Activated naive CD4-positive, alpha-beta T cell treated with anti-CD3 and anti-CD28 coated beads, Interleukin-2, amount 50 U/mL, for 24 hours (primary cell): Measurements from ENCODE around the gene ARL5B.
"Not testable (repeated sequence)": the region's sequence is repeated elsewhere in the genome, so short reads cannot be mapped to it uniquely, and the experiment has no call there.

ENCODE experiments used
- H3K27ac Mint-ChIP-seq: one replicate; pipeline ENCODE4 v1.8.0; 2021; ENCODE audit warnings: mild to moderate bottlenecking, mixed read lengths
- H3K27me3 Mint-ChIP-seq: one replicate; pipeline ENCODE4 v1.8.0; 2021; ENCODE audit warnings: mixed read lengths
- H3K36me3 Mint-ChIP-seq: one replicate; pipeline ENCODE4 v1.8.0; 2021; ENCODE audit warnings: mixed read lengths
- H3K4me1 Mint-ChIP-seq: one replicate; pipeline ENCODE4 v1.8.0; 2021; ENCODE audit warnings: mixed read lengths
- H3K4me3 Mint-ChIP-seq: one replicate; pipeline ENCODE4 v1.8.0; 2021; ENCODE audit warnings: mild to moderate bottlenecking, mixed read lengths
- H3K9me3 Mint-ChIP-seq: one replicate; pipeline ENCODE4 v1.8.0; 2021; ENCODE audit warnings: mixed read lengths

Gene ARL5B, protein sequence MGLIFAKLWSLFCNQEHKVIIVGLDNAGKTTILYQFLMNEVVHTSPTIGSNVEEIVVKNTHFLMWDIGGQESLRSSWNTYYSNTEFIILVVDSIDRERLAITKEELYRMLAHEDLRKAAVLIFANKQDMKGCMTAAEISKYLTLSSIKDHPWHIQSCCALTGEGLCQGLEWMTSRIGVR

DNA sequence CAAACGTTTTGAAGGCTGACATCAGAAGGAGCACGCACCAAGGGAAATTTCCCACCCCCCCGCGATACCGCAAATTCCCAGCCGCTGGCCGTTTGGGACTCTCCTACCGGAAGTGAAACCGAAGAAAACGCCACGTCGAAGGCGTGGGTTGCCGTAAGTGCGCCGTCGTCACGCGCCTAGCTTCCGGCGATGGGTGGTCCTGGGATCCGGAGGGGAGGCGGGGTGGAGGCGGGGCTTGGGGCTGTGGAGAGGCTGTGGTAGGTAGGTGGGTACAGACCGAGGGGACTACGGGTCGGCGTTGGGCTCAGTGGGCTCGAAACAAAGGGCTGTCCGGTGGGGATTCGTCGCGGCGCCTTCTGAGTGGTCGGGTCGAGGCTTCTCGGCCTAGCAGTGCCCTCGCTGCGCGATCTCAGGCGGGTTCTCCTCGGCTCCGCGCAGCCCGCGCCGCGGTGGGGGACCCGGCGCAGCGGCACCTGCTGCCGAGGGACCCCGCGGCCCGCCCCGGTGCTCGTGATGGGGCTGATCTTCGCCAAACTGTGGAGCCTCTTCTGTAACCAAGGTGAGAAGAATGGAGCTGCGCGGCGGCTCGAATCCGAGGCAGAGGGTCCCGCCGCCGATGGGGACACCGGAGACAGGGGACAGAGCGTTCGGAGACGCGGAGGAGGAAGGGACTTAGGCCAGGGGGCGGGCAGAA is at the start of gene ARL5B:
Gene ARL5B, plus strand, starts transcription at position 307 of the 694 bp plus-strand sequence. Its CDS starts 207 bp downstream, at position 514.
- H3K9me3 Mint-ChIP-seq, result no peaks in the 10 kb centered on the region
- peaks cover 52% of the 10 kb centered on the region for H3K4me1 Mint-ChIP-seq
- no peaks in the 10 kb centered on the region for H3K27me3 Mint-ChIP-seq
- peaks cover 2% of the 10 kb centered on the region for H3K36me3 Mint-ChIP-seq
- peak within 1 kb of the TSS; percentile 98 for H3K27ac Mint-ChIP-seq
- H3K4me3 Mint-ChIP-seq, result peak within 1 kb of the TSS; percentile 98

- no peaks in the 10 kb centered on the region for H3K27me3 Mint-ChIP-seq
- H3K27ac Mint-ChIP-seq, result no peak overlapping the region
- H3K4me3 Mint-ChIP-seq, result no peak overlapping the region
- H3K9me3 Mint-ChIP-seq, result no peaks in the 10 kb centered on the region
- peaks cover 26% of the 10 kb centered on the region for H3K36me3 Mint-ChIP-seq
- peaks cover 4% of the 10 kb centered on the region for H3K4me1 Mint-ChIP-seq
Observed at GRCh38 chr10:18610517-18610916, 48.7 kb upstream of the ARL5B start.

DNA sequence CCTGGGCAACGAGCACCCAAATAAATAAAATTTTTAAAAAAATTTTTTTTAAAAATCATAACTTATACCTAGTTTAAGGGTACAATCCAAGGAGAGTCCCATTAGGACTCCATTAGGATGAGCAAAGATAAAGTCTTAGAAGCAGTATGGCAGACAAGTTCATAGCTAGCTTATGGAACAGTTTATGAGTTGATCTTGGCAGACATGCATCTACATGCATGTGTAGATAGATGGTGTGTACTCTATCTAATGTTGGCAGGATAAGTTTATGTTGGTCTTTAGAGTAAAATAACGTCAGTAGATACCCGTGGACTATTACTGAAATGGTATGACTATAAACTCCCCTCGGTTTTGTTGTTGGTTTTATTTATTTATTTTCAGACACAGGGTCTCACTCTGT is 48.1 kb upstream of the ARL5B start:
- Mint-ChIP-seq H3K27me3 (no peaks in the 10 kb centered on the region), H3K4me3 (no peak overlapping the region), H3K9me3 (no peaks in the 10 kb centered on the region), H3K4me1 (peaks cover 4% of the 10 kb centered on the region), H3K27ac (no peak overlapping the region), H3K36me3 (peaks cover 22% of the 10 kb centered on the region)

DNA sequence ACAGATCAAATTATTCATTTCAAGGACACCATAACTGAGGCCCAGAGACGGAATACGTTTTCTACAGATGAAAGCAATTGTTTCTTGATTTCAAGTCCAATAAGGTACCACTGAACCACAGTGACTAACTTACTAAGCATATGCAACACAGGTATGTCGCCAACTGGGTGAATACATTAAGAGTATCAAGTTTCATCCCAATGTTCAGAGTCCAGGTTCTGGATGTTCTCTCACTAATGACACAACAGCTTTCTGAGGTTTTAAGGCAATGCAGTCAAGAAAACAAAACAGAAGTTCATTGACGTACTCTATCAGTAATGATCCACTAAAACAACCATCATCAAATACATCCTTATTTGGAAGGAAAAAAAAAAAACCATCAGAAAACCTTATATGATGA is 43.6 kb upstream of the ARL5B start:
- Mint-ChIP-seq H3K27me3 (no peaks in the 10 kb centered on the region), H3K4me3 (no peak overlapping the region), H3K36me3 (peaks cover 16% of the 10 kb centered on the region)

DNA sequence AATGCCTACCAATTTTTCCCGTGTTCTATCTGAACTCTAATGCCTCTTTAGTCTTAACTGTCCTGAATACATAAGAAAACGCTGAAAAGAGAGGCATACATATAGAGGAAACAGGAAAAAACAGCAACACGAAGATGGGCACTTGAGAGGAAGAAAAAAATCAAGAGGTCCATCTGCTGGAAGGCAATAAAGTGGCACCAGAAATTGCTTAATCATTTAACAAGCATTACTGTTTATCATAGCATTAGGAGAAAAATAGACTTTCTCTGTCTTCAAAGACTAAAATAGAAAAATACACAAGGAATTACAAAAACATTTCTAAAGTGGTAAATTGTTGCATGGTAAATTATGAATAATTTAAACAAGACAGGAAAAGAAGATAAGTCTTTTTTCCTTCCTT is 42.9 kb upstream of the ARL5B start:
- H3K4me1 Mint-ChIP-seq, result no peaks in the 10 kb centered on the region
- no peaks in the 10 kb centered on the region for H3K9me3 Mint-ChIP-seq
- no peaks in the 10 kb centered on the region for H3K27me3 Mint-ChIP-seq
- H3K4me3 Mint-ChIP-seq, result no peak overlapping the region
- H3K36me3 Mint-ChIP-seq, result peaks cover 18% of the 10 kb centered on the region
- H3K27ac Mint-ChIP-seq, result no peak overlapping the region

More for the DNA sequence above, 43.6 kb upstream of the ARL5B start:
- Mint-ChIP-seq H3K9me3 (no peaks in the 10 kb centered on the region), H3K4me1 (no peaks in the 10 kb centered on the region), H3K27ac (no peak overlapping the region)

DNA sequence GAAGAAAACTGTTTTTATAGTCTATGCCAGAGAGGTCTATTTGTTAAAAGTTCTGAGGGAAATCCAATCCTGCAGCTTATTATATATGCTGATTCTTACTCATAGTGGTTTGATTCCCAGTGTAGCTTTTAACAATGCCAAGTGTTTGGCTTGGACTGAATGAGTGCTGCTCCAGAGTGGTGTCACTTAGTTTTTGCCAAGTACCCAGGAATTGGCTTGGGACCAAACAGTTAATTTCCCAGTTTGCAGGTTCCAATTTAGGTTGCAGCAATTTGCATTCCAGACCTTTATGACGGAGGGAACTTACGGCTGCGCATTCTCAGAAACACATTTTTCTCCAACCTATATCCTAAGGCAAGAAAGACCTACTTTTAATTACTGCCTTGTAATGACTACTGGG is 40.2 kb upstream of the ARL5B start:
- no peaks in the 10 kb centered on the region for H3K9me3 Mint-ChIP-seq
- peaks cover 18% of the 10 kb centered on the region for H3K36me3 Mint-ChIP-seq
- no peak overlapping the region for H3K4me3 Mint-ChIP-seq
- no peaks in the 10 kb centered on the region for H3K27me3 Mint-ChIP-seq
- H3K27ac Mint-ChIP-seq, result no peak overlapping the region
- H3K4me1 Mint-ChIP-seq, result no peaks in the 10 kb centered on the region

- no peak overlapping the region for H3K4me3 Mint-ChIP-seq
- no peaks in the 10 kb centered on the region for H3K4me1 Mint-ChIP-seq
- no peaks in the 10 kb centered on the region for H3K27me3 Mint-ChIP-seq
- no peak overlapping the region for H3K27ac Mint-ChIP-seq
- H3K9me3 Mint-ChIP-seq, result no peaks in the 10 kb centered on the region
- peaks cover 14% of the 10 kb centered on the region for H3K36me3 Mint-ChIP-seq
Observed at GRCh38 chr10:18620856-18621255, 38.4 kb upstream of the ARL5B start.

GRCh38 chr10:18623671-18624070 is 35.6 kb upstream of the ARL5B start:
- H3K27me3 Mint-ChIP-seq, H3K27ac Mint-ChIP-seq, H3K4me3 Mint-ChIP-seq, H3K9me3 Mint-ChIP-seq: not testable (repeated sequence)
- peaks cover 14% of the 10 kb centered on the region for H3K36me3 Mint-ChIP-seq
- peaks cover 23% of the 10 kb centered on the region for H3K4me1 Mint-ChIP-seq

GRCh38 chr10:18625886-18626285 is 33.3 kb upstream of the ARL5B start:
- no peaks in the 10 kb centered on the region for H3K27me3 Mint-ChIP-seq
- no peaks in the 10 kb centered on the region for H3K9me3 Mint-ChIP-seq
- peaks cover 11% of the 10 kb centered on the region for H3K36me3 Mint-ChIP-seq
- no peak overlapping the region for H3K27ac Mint-ChIP-seq
- peak overlapping the region; percentile 88 for H3K4me3 Mint-ChIP-seq
- H3K4me1 Mint-ChIP-seq, result peaks cover 23% of the 10 kb centered on the region

GRCh38 chr10:18627452-18628018 is 31.7 kb upstream of the ARL5B start:
- peak overlapping the region; percentile 88 for H3K4me3 Mint-ChIP-seq
- H3K36me3 Mint-ChIP-seq, H3K9me3 Mint-ChIP-seq, H3K27me3 Mint-ChIP-seq: not testable (repeated sequence)
- peaks cover 23% of the 10 kb centered on the region for H3K4me1 Mint-ChIP-seq
- peak overlapping the region; percentile 90 for H3K27ac Mint-ChIP-seq

DNA sequence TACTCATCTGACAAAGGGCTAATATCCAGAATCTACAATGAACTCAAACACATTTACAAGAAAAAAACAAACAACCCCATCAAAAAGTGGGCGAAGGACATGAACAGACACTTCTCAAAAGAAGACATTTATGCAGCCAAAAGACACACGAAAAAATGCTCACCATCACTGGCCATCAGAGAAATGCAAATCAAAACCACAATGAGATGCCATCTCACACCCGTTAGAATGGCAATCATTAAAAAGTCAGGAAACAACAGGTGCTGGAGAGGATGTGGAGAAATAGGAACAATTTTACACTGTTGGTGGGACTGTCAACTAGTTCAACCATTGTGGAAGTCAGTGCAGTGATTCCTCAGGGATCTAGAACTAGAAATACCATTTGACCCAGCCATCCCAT is 26.7 kb upstream of the ARL5B start:
- not testable (repeated sequence) for H3K27me3 Mint-ChIP-seq, H3K36me3 Mint-ChIP-seq, H3K9me3 Mint-ChIP-seq, H3K4me3 Mint-ChIP-seq, H3K27ac Mint-ChIP-seq
- H3K4me1 Mint-ChIP-seq, result peaks cover 15% of the 10 kb centered on the region

DNA sequence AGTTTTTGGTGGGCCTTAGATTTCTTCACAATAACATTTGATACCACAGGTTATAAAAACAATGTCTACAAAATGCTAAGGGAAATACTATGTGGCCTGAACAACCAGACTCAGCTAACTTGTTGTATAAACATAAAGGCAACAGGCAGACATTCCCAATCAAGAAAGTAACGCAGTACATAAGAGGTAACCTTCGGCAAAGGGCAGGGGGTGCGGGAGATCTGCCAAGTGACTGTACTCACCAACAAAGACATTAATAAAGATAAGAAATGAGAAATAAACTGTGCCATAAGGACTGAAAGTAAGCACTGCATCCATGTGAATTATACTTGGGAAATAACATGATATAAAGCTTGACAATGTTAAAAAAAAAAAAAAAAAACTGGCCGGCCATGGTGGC is 23.2 kb upstream of the ARL5B start:
- Mint-ChIP-seq H3K27me3 (no peaks in the 10 kb centered on the region), H3K36me3 (peaks cover 6% of the 10 kb centered on the region), H3K9me3 (no peaks in the 10 kb centered on the region), H3K27ac (no peak overlapping the region), H3K4me1 (peaks cover 3% of the 10 kb centered on the region), H3K4me3 (no peak overlapping the region)

- H3K4me1 Mint-ChIP-seq, H3K4me3 Mint-ChIP-seq, H3K27me3 Mint-ChIP-seq, H3K36me3 Mint-ChIP-seq, H3K9me3 Mint-ChIP-seq, H3K27ac Mint-ChIP-seq: not testable (repeated sequence)
Observed at GRCh38 chr10:18637400-18637799, 21.8 kb upstream of the ARL5B start.

- not testable (repeated sequence) for H3K4me3 Mint-ChIP-seq, H3K9me3 Mint-ChIP-seq, H3K27ac Mint-ChIP-seq, H3K27me3 Mint-ChIP-seq, H3K4me1 Mint-ChIP-seq, H3K36me3 Mint-ChIP-seq
Observed at GRCh38 chr10:18639719-18640118, 19.5 kb upstream of the ARL5B start.

GRCh38 chr10:18647151-18647550 is 12.1 kb upstream of the ARL5B start:
- Mint-ChIP-seq H3K4me1 (peaks cover 50% of the 10 kb centered on the region), H3K27ac (no peak overlapping the region), H3K27me3 (no peaks in the 10 kb centered on the region), H3K36me3 (peaks cover 4% of the 10 kb centered on the region), H3K4me3 (no peak overlapping the region), H3K9me3 (no peaks in the 10 kb centered on the region)

DNA sequence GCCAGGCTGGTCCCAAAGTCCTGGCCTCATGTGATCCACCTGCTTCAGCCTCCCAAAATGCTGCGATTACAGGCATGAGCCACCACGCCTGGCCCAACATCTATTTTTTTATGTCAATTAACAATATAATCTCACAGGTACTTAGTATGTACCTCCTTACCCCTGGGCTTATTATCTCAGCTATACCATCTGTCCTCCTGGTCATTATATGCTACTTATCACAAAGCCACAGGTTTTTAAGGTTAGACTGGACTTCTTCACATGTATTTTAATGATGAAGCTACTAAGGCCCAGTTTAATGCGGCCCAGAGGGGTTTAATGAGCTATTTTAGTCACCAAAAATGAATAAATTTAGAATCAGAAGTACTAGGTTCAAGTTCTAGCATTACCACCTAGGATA is 11.3 kb upstream of the ARL5B start:
- peak overlapping the region; percentile 26 for H3K4me3 Mint-ChIP-seq

More for the DNA sequence above, 11.3 kb upstream of the ARL5B start:
- peaks cover 4% of the 10 kb centered on the region for H3K36me3 Mint-ChIP-seq
- no peaks in the 10 kb centered on the region for H3K27me3 Mint-ChIP-seq
- H3K27ac Mint-ChIP-seq, result no peak overlapping the region
- H3K9me3 Mint-ChIP-seq, result no peaks in the 10 kb centered on the region
- peaks cover 53% of the 10 kb centered on the region for H3K4me1 Mint-ChIP-seq
